IMR-90 (cell line): ENCODE data around the gene DNAH6. TPM values are rescaled to one million over a fixed set of nuclear protein-coding genes. Genes with fewer than 3 reads are reported as not detected.

Experiments
- ATAC-seq: fragments of 200-7000 bp; cut with Tn5 transposase; 2 replicates; pipeline ENCODE4 v1.9.1; 2020; ENCODE audit warnings: low read depth, mild to moderate bottlenecking, moderate library complexity
- BruUV-seq: library from RNA; stranded (reverse); fragments of 400-500 nt; replicated peaks from 2 replicates; lab custom pipeline; 2021; lab: Mats Ljungman, UMichigan
- CTCF ChIA-PET: fragments of 300-600 bp; formaldehyde crosslinking; extraction: SDS; loops from one replicate; lab custom pipeline; 2021; ENCODE audit warnings: antibody characterized with exemption; lab: Yijun Ruan, JAX
- POLR2A ChIA-PET: fragments of 300-600 bp; sonication (Branson Sonifier 250); formaldehyde crosslinking; loops from one replicate; lab custom pipeline; 2022; ENCODE audit warnings: antibody characterized with exemption; ENCODE audit not compliant: unreplicated experiment; lab: Charles Lee
- DNase-seq: peaks from one replicate; pipeline ENCODE4 v3.0.0; 2013
- H2AFZ ChIP-seq: replicated peaks from 2 replicates; pipeline ENCODE3; 2013; ENCODE audit warnings: low read length, mild to moderate bottlenecking; ENCODE audit not compliant: poor library complexity
- H2AK5ac ChIP-seq: 2 replicates; pipeline ENCODE4 v1.6.1; 2013; ENCODE audit warnings: low read depth, low read length, inconsistent platforms
- H2AK9ac ChIP-seq: replicated peaks from 2 replicates; pipeline ENCODE3; 2013; ENCODE audit warnings: mild to moderate bottlenecking, low read depth, low read length, moderate library complexity; ENCODE audit not compliant: poor library complexity
- H2BK120ac ChIP-seq: 2 replicates; pipeline ENCODE4 v1.6.1; 2013; ENCODE audit warnings: low read depth, low read length, inconsistent platforms
- H2BK15ac ChIP-seq: 3 replicates; pipeline ENCODE4 v1.6.1; 2013; ENCODE audit warnings: low read depth, low read length, inconsistent platforms
- H2BK20ac ChIP-seq: 2 replicates; pipeline ENCODE4 v1.6.1; 2013; ENCODE audit warnings: low read depth, mild to moderate bottlenecking, inconsistent platforms, low read length, moderate library complexity
- H2BK5ac ChIP-seq: 2 replicates; pipeline ENCODE4 v1.6.1; 2013; ENCODE audit warnings: mild to moderate bottlenecking, low read depth, low read length, inconsistent platforms; ENCODE audit not compliant: poor library complexity, severe bottlenecking
- H3K14ac ChIP-seq: replicated peaks from 2 replicates; pipeline ENCODE4 v1.6.1; 2013; ENCODE audit warnings: low read depth, low read length, inconsistent platforms
- H3K18ac ChIP-seq: 2 replicates; pipeline ENCODE4 v1.6.1; 2013; ENCODE audit warnings: low read depth, low read length, control low read depth
- H3K23ac ChIP-seq: 2 replicates; pipeline ENCODE4 v1.6.1; 2013; ENCODE audit warnings: low read depth, low read length, inconsistent platforms
- H3K27ac ChIP-seq: 2 replicates; pipeline ENCODE4 v1.5.1; 2013; ENCODE audit warnings: mild to moderate bottlenecking, control low read depth, low read length; ENCODE audit not compliant: insufficient read depth
- H3K27me3 ChIP-seq: 2 replicates; pipeline ENCODE4 v1.6.1; 2013; ENCODE audit warnings: low read length; ENCODE audit not compliant: control insufficient read depth, insufficient read depth
- H3K36me3 ChIP-seq: 2 replicates; pipeline ENCODE4 v1.6.1; 2013; ENCODE audit warnings: low read length, mixed read lengths; ENCODE audit not compliant: control insufficient read depth, insufficient read depth
- H3K4ac ChIP-seq: 2 replicates; pipeline ENCODE4 v1.6.1; 2013; ENCODE audit warnings: low read depth, low read length, inconsistent platforms
- H3K4me1 ChIP-seq: 2 replicates; pipeline ENCODE4 v1.6.1; 2013; ENCODE audit warnings: low read length, mixed read lengths; ENCODE audit not compliant: control insufficient read depth, insufficient read depth
- H3K4me2 ChIP-seq: 2 replicates; pipeline ENCODE4 v1.6.1; 2013; ENCODE audit warnings: low read depth, mild to moderate bottlenecking, control low read depth, low read length, moderate library complexity
- H3K4me3 ChIP-seq: 2 replicates; pipeline ENCODE4 v1.5.1; 2013; ENCODE audit warnings: low read depth, mild to moderate bottlenecking, control low read depth, low read length, moderate library complexity; ENCODE audit not compliant: insufficient read depth
- H3K56ac ChIP-seq: 2 replicates; pipeline ENCODE4 v1.6.1; 2013; ENCODE audit warnings: low read length, inconsistent platforms; ENCODE audit not compliant: insufficient read depth; ENCODE audit errors: extremely low read depth
- H3K79me1 ChIP-seq, 2 experiments: 2 replicates each; pipeline ENCODE4 v1.6.1; 2013; ENCODE audit warnings: low read length in 2 of 2, inconsistent platforms in 1 of 2, low read depth in 1 of 2
- H3K9ac ChIP-seq: 2 replicates; pipeline ENCODE4 v1.6.1; 2013; ENCODE audit warnings: low read depth, low read length, control low read depth
- H3K9me1 ChIP-seq: 2 replicates; pipeline ENCODE4 v1.6.1; 2013; ENCODE audit warnings: low read length, inconsistent platforms; ENCODE audit not compliant: insufficient read depth
- H3K9me3 ChIP-seq: 2 replicates; pipeline ENCODE4 v1.6.1; 2013; ENCODE audit warnings: low read length; ENCODE audit not compliant: control insufficient read depth, insufficient read depth
- H4K20me1 ChIP-seq: 2 replicates; pipeline ENCODE4 v1.6.1; 2013; ENCODE audit warnings: low read length, inconsistent platforms; ENCODE audit not compliant: insufficient read depth
- H4K5ac ChIP-seq: 2 replicates; pipeline ENCODE4 v1.6.1; 2013; ENCODE audit warnings: mild to moderate bottlenecking, low read depth, low read length, control low read depth
- H4K8ac ChIP-seq, 2 experiments: 2 replicates each; pipeline ENCODE4 v1.6.1; 2013; ENCODE audit warnings: low read depth in 2 of 2, low read length in 2 of 2, control low read depth in 1 of 2, inconsistent platforms in 1 of 2
- H4K91ac ChIP-seq: 2 replicates; pipeline ENCODE4 v1.6.1; 2013; ENCODE audit warnings: low read depth, low read length, inconsistent platforms; ENCODE audit not compliant: insufficient read depth
- CEBPB ChIP-seq: IDR thresholded peaks from 2 replicates; pipeline ENCODE4 v1.6.1; 2012; ENCODE audit warnings: low read depth, low read length, improper control_type of control experiment
- CTCF ChIP-seq: conservative IDR thresholded peaks from 2 replicates; pipeline ENCODE4 v1.5.1; 2012; ENCODE audit warnings: mild to moderate bottlenecking, low read depth, low read length, improper control_type of control experiment
- MAZ ChIP-seq: IDR thresholded peaks from 2 replicates; pipeline ENCODE4 v1.6.1; 2012; ENCODE audit warnings: low read depth, mild to moderate bottlenecking, low read length, improper control_type of control experiment, moderate library complexity, borderline replicate concordance
- MXI1 ChIP-seq: IDR thresholded peaks from 2 replicates; pipeline ENCODE4 v1.6.1; 2012; ENCODE audit warnings: low read depth, mild to moderate bottlenecking, low read length, moderate library complexity, borderline replicate concordance
- WGBS, 2 experiments: methylation state at CpG; one replicate each; pipeline versions ENCODE4 v1.1.5 to v1.1.7; 2013; ENCODE audit warnings: missing lambda C conversion rate in 2 of 2; ENCODE audit not compliant: insufficient read length in 1 of 2; ENCODE audit errors: extremely low coverage in 2 of 2; 5-methylcytosine and 5-hydroxymethylcytosine counted together
- dilution Hi-C: fragments of 300-500 bp; cut with HindIII; formaldehyde crosslinking; loops from one replicate; pipeline ENCODE4 v1.14.3; 2018; ENCODE audit warnings: low sequenced_read_pairs; ENCODE audit not compliant: unreplicated experiment
- in situ Hi-C: fragments of 300-500 bp; cut with MboI; formaldehyde crosslinking; loops from 3 replicates; pipeline ENCODE4 v1.14.3; 2019; ENCODE audit warnings: low sequenced_read_pairs, inconsistent platforms, mixed read lengths
- intact Hi-C: fragments of 100-400 bp; cut with micrococcal nuclease; formaldehyde crosslinking; loops from 2 replicates; pipeline ENCODE4 v1.10.0; 2022
- polyA plus RNA-seq, 3 experiments: library from polyadenylated mRNA; depleted of rRNA; stranded (reverse); fragments of >200 nt; gene quantifications; 2 replicates each; pipeline ENCODE4 v1.2.3, GENCODE V29; 2012; ENCODE audit warnings: low replicate concordance in 1 of 3
- total RNA-seq: library from RNA; depleted of rRNA; stranded (reverse); fragments of >200 nt; gene quantifications from 2 replicates; pipeline ENCODE4 v1.2.3, GENCODE V29; 2012
- TF ChIP-seq, protein P1 (sequence below): fragments of 150-350 bp; IDR thresholded peaks from 2 replicates; pipeline ENCODE4 v1.6.1; 2017; ENCODE audit warnings: mild to moderate bottlenecking, antibody characterized with exemption, low read length, low read depth

DNAH6 gene
- total and polyA plus RNA-seq, 2 of the 4 experiments (the other 2 are of a cell fraction), result under 0.01 to 0.07 TPM

GRCh38 chr2:84487298-84487996 is 28.9 kb upstream of the DNAH6 start:
- ChIA-PET POLR2A (no interaction called here), CTCF (no interaction called here)
- dilution Hi-C loops (no loop called here), in situ Hi-C loops (loop anchor here (25.0 kb wide), 1 partner anchor 800 kb away; no protein-coding TSS in a partner anchor), intact Hi-C loops (no loop called here)
- no TSS peak for BruUV-seq
- H2BK5ac ChIP-seq, result no peak overlapping the region
- peak; percentile 63 for ATAC-seq
- H3K27me3 ChIP-seq, result no peaks in the 10 kb centered on the region
- 0 out of 3 replicates have a peak overlapping the region, but pooled peaks have one; percentile 47 for H2BK15ac ChIP-seq
- no peak overlapping the region for H2AK9ac ChIP-seq
- no peak overlapping the region for H3K9ac ChIP-seq
- no peak overlapping the region for H4K91ac ChIP-seq
- peak; percentile 56 for DNase-seq
- no peak overlapping the region for H4K8ac ChIP-seq
- no peak overlapping the region for H3K4me3 ChIP-seq
- no peak overlapping the region; the same call in 1 of the 2 replicates for H4K5ac ChIP-seq
- peaks cover 2% of the 10 kb centered on the region; the same call in 1 of the 2 replicates for H3K9me1 ChIP-seq
- no peak overlapping the region for H3K23ac ChIP-seq
- no peaks in the 10 kb centered on the region for H3K9me3 ChIP-seq
- H3K4ac ChIP-seq, result no peak overlapping the region
- H2AK5ac ChIP-seq, result no peak overlapping the region
- H3K4me1 ChIP-seq, result peaks cover 4% of the 10 kb centered on the region
- 0% methylated on average over 1 of the region's 3 CpGs; no CpG with 5 or more reads in 1 of the 2 experiments for WGBS, 2 experiments
- H3K36me3 ChIP-seq, result no peaks in the 10 kb centered on the region
- peak overlapping the region; percentile 8; the same call in 1 of the 2 replicates for H3K18ac ChIP-seq
- H2AFZ ChIP-seq, result no peak overlapping the region
- no peaks in the 10 kb centered on the region for H3K79me1 ChIP-seq
- peak overlapping the region; percentile 3; the same call in 1 of the 2 replicates for H2BK120ac ChIP-seq
- no peak overlapping the region; the same call in 1 of the 2 replicates for H3K14ac ChIP-seq
- H3K27ac ChIP-seq, result no peak overlapping the region
- no peaks in the 10 kb centered on the region for H4K20me1 ChIP-seq
- TF ChIP-seq CEBPB (peak; percentile 5; the same call in 1 of the 2 replicates), MXI1 (0 out of 2 replicates have a peak, but pooled peaks have one; percentile 46), CTCF (no peak), MAZ (no peak)
- TF ChIP-seq, protein P1, sequence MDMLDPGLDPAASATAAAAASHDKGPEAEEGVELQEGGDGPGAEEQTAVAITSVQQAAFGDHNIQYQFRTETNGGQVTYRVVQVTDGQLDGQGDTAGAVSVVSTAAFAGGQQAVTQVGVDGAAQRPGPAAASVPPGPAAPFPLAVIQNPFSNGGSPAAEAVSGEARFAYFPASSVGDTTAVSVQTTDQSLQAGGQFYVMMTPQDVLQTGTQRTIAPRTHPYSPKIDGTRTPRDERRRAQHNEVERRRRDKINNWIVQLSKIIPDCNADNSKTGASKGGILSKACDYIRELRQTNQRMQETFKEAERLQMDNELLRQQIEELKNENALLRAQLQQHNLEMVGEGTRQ, result no peak
- no peak overlapping the region for H3K56ac ChIP-seq
- peak overlapping the region; percentile 9; the same call in 1 of the 2 replicates for H3K4me2 ChIP-seq
- H2BK20ac ChIP-seq, result no peak overlapping the region
